GM18498 (cell line): Measurements from ENCODE around the gene DEPDC5.
"Not testable (repeated sequence)": the region's sequence is repeated elsewhere in the genome, so short reads cannot be mapped to it uniquely, and the experiment has no call there.

Experiments
- ATAC-seq: cut with Tn5 transposase; IDR thresholded peaks from one replicate; pipeline ENCODE4 v1.9.1; 2021; ENCODE audit warnings: mild to moderate bottlenecking, moderate library complexity; ENCODE audit not compliant: unreplicated experiment

The DEPDC5 gene

GRCh38 chr22:31813898-31814297 lies 60.1 kb downstream of the DEPDC5 start:
- not testable (repeated sequence) for ATAC-seq

- no peak for ATAC-seq
Measured at GRCh38 chr22:31814942-31815341, 61.1 kb downstream of the DEPDC5 start.

- ATAC-seq = not testable (repeated sequence)
Measured at GRCh38 chr22:31815383-31815814, 61.6 kb downstream of the DEPDC5 start.

GRCh38 chr22:31816750-31817149 lies 62.9 kb downstream of the DEPDC5 start:
- no peak for ATAC-seq

- ATAC-seq = no peak
Measured at GRCh38 chr22:31818481-31819392, 64.9 kb downstream of the DEPDC5 start.

- ATAC-seq = no peak
Measured at GRCh38 chr22:31820655-31821054, 66.8 kb downstream of the DEPDC5 start.

GRCh38 chr22:31821572-31821971 lies 67.8 kb downstream of the DEPDC5 start:
- ATAC-seq = no peak

- no peak for ATAC-seq
Measured at GRCh38 chr22:31822523-31822922, 68.7 kb downstream of the DEPDC5 start.

- ATAC-seq = no peak
Measured at GRCh38 chr22:31825513-31825912, 71.7 kb downstream of the DEPDC5 start.

GRCh38 chr22:31826443-31826842 lies 72.6 kb downstream of the DEPDC5 start:
- no peak for ATAC-seq

GRCh38 chr22:31828739-31829138 lies 74.9 kb downstream of the DEPDC5 start:
- ATAC-seq = no peak

- no peak for ATAC-seq
Measured at GRCh38 chr22:31829505-31829904, 75.7 kb downstream of the DEPDC5 start.

- no peak for ATAC-seq
Measured at GRCh38 chr22:31830721-31831070, 76.9 kb downstream of the DEPDC5 start.

- no peak for ATAC-seq
Measured at GRCh38 chr22:31833930-31834329, 80.1 kb downstream of the DEPDC5 start.

- ATAC-seq = no peak
Measured at GRCh38 chr22:31836010-31836409, 82.2 kb downstream of the DEPDC5 start.

GRCh38 chr22:31838917-31839316 lies 85.1 kb downstream of the DEPDC5 start:
- no peak for ATAC-seq

GRCh38 chr22:31839986-31840385 lies 86.2 kb downstream of the DEPDC5 start:
- no peak for ATAC-seq

GRCh38 chr22:31840585-31840984 lies 86.8 kb downstream of the DEPDC5 start:
- ATAC-seq = no peak

GRCh38 chr22:31841078-31841827 lies 87.4 kb downstream of the DEPDC5 start:
- ATAC-seq = no peak

- ATAC-seq = no peak
Measured at GRCh38 chr22:31843526-31843925, 89.7 kb downstream of the DEPDC5 start.

GRCh38 chr22:31844941-31845340 lies 91.1 kb downstream of the DEPDC5 start:
- ATAC-seq = no peak
